ENCODE data around the gene CPB2. TPM values are rescaled to one million over a fixed set of nuclear protein-coding genes. Genes with fewer than 3 reads are reported as not detected.

Gene CPB2
- total and polyA plus RNA-seq, 4 donors, result 175 to 997 (median 504) TPM

DNA sequence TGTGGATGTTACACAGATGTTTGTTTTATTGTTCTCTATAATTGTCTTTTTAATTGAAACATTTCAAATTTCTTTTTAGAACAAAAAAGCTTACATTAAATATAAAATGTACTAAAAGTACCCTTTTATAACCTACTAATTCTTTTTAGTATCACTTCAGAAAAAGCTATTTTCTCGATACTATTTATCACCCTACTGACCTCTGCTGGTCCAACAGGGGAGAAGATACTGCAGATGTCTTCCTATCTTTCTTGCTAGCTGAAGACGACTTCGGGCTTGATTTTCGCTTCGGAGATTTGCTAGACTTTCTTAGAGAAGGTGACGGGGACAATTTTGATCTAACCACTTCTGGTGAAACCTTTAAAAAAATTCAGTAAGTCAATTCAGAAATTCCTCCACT, 94.7 kb downstream of the CPB2 start (continued):
- TF ChIP-seq, protein P1, sequence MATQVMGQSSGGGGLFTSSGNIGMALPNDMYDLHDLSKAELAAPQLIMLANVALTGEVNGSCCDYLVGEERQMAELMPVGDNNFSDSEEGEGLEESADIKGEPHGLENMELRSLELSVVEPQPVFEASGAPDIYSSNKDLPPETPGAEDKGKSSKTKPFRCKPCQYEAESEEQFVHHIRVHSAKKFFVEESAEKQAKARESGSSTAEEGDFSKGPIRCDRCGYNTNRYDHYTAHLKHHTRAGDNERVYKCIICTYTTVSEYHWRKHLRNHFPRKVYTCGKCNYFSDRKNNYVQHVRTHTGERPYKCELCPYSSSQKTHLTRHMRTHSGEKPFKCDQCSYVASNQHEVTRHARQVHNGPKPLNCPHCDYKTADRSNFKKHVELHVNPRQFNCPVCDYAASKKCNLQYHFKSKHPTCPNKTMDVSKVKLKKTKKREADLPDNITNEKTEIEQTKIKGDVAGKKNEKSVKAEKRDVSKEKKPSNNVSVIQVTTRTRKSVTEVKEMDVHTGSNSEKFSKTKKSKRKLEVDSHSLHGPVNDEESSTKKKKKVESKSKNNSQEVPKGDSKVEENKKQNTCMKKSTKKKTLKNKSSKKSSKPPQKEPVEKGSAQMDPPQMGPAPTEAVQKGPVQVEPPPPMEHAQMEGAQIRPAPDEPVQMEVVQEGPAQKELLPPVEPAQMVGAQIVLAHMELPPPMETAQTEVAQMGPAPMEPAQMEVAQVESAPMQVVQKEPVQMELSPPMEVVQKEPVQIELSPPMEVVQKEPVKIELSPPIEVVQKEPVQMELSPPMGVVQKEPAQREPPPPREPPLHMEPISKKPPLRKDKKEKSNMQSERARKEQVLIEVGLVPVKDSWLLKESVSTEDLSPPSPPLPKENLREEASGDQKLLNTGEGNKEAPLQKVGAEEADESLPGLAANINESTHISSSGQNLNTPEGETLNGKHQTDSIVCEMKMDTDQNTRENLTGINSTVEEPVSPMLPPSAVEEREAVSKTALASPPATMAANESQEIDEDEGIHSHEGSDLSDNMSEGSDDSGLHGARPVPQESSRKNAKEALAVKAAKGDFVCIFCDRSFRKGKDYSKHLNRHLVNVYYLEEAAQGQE (IDR thresholded peaks at IDR 0.05), result no peak
- TF ChIP-seq, protein P2, sequence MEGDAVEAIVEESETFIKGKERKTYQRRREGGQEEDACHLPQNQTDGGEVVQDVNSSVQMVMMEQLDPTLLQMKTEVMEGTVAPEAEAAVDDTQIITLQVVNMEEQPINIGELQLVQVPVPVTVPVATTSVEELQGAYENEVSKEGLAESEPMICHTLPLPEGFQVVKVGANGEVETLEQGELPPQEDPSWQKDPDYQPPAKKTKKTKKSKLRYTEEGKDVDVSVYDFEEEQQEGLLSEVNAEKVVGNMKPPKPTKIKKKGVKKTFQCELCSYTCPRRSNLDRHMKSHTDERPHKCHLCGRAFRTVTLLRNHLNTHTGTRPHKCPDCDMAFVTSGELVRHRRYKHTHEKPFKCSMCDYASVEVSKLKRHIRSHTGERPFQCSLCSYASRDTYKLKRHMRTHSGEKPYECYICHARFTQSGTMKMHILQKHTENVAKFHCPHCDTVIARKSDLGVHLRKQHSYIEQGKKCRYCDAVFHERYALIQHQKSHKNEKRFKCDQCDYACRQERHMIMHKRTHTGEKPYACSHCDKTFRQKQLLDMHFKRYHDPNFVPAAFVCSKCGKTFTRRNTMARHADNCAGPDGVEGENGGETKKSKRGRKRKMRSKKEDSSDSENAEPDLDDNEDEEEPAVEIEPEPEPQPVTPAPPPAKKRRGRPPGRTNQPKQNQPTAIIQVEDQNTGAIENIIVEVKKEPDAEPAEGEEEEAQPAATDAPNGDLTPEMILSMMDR (IDR thresholded peaks at IDR 0.05; ENCODE audit: low read depth, low read length, missing input control), result no peak

DNA sequence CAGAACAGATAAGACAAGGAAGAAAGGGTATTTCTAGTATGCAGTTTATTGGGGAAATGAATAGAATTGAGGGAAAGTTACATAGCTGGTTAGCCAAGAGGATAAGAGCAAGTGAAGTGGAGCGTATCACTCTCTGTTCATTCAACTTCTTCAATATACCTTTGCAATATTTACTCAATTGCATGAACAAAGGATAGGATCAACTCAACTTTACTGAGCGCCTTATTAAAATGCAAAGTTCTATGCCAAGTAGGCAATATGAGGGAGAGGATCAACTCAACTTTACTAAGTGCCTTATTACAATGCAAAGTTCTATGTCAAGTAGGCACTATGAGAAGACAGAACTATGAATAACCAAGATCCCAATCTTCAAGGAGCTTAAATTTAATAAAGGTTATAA, 96.2 kb downstream of the CPB2 start:
- no peaks in the 10 kb centered on the region for H3K9me3 ChIP-seq (ENCODE audit: control insufficient read depth in 4 of 4, low read length in 3 of 4)
- no peak overlapping the region for H3K4me3 ChIP-seq (ENCODE audit: low read depth in 1 of 3, low read length in 3 of 3)
- peaks cover 2 to 56% (median 46%) of the 10 kb centered on the region in 4 donors for H3K36me3 ChIP-seq (ENCODE audit: control insufficient read depth in 4 of 4, insufficient read depth in 3 of 4, low read depth in 1 of 4, low read length in 3 of 4)
- no peak for DNase-seq (ENCODE audit: low spot score)
- TF ChIP-seq TAF1 (conservative IDR thresholded peaks at IDR 0.05), result no peak
- no peak for TF ChIP-seq EGR1 (IDR thresholded peaks at IDR 0.05; ENCODE audit: low read depth in 2 of 2)
- TF ChIP-seq, protein P3, sequence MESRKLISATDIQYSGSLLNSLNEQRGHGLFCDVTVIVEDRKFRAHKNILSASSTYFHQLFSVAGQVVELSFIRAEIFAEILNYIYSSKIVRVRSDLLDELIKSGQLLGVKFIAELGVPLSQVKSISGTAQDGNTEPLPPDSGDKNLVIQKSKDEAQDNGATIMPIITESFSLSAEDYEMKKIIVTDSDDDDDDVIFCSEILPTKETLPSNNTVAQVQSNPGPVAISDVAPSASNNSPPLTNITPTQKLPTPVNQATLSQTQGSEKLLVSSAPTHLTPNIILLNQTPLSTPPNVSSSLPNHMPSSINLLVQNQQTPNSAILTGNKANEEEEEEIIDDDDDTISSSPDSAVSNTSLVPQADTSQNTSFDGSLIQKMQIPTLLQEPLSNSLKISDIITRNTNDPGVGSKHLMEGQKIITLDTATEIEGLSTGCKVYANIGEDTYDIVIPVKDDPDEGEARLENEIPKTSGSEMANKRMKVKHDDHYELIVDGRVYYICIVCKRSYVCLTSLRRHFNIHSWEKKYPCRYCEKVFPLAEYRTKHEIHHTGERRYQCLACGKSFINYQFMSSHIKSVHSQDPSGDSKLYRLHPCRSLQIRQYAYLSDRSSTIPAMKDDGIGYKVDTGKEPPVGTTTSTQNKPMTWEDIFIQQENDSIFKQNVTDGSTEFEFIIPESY (IDR thresholded peaks at IDR 0.05), result no peak
- TF ChIP-seq RXRA (IDR thresholded peaks at IDR 0.05), result no peak
- TF ChIP-seq FOXA1 (IDR thresholded peaks at IDR 0.05), result no peak
- no peak for TF ChIP-seq YY1 (IDR thresholded peaks at IDR 0.05)
- TF ChIP-seq, protein P1 (IDR thresholded peaks at IDR 0.05), result no peak
- TF ChIP-seq, protein P4, sequence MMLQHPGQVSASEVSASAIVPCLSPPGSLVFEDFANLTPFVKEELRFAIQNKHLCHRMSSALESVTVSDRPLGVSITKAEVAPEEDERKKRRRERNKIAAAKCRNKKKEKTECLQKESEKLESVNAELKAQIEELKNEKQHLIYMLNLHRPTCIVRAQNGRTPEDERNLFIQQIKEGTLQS (IDR thresholded peaks at IDR 0.05), result no peak
- no peak for TF ChIP-seq RAD21 (IDR thresholded peaks at IDR 0.05)
- TF ChIP-seq, protein P2 (IDR thresholded peaks at IDR 0.05; ENCODE audit: low read depth, low read length, missing input control), result no peak
- no peak for TF ChIP-seq SP1 (IDR thresholded peaks at IDR 0.05)
- no peak for TF ChIP-seq HNF4G (IDR thresholded peaks at IDR 0.05)
- no peak for TF ChIP-seq GABPA (IDR thresholded peaks at IDR 0.05 in 1 of 2, conservative IDR thresholded peaks at IDR 0.05 in 1 of 2)
- TF ChIP-seq FOXA2 (IDR thresholded peaks at IDR 0.05), result no peak
- TF ChIP-seq, protein P5, sequence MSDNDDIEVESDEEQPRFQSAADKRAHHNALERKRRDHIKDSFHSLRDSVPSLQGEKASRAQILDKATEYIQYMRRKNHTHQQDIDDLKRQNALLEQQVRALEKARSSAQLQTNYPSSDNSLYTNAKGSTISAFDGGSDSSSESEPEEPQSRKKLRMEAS (IDR thresholded peaks at IDR 0.05), result no peak
- no peak overlapping the region for H3K27ac ChIP-seq (ENCODE audit: low read depth in 1 of 2, low read length in 2 of 2)
- H3K27me3 ChIP-seq (ENCODE audit: control insufficient read depth in 4 of 4, insufficient read depth in 4 of 4, low read length in 3 of 4), result no peaks in the 10 kb centered on the region
- 97% methylated on average over 2 of the region's 2 CpGs for WGBS
- H3K4me1 ChIP-seq (ENCODE audit: control insufficient read depth in 4 of 4, insufficient read depth in 4 of 4, low read length in 3 of 4), result no peaks in the 10 kb centered on the region
- no peak overlapping the region for H3K9ac ChIP-seq (ENCODE audit: low read depth in 1 of 2, low read length in 2 of 2)

Data from liver (tissue), 9 donors.